ENCODE data around the gene B3GALT5.

Gene B3GALT5

GRCh38 chr21:39628385-39628784 lies 15.6 kb downstream of the B3GALT5 start:
- CTCF ChIA-PET, result no interaction called here
- DNase-seq, result no peak
- H3K9me3 Mint-ChIP-seq, result no peaks in the 10 kb centered on the region
- H3K27ac Mint-ChIP-seq, result no peak overlapping the region
- no peak overlapping the region for H3K4me3 Mint-ChIP-seq
- no peaks in the 10 kb centered on the region for H3K27me3 Mint-ChIP-seq
- no peaks in the 10 kb centered on the region for H3K36me3 Mint-ChIP-seq
- H3K4me1 Mint-ChIP-seq, result no peaks in the 10 kb centered on the region

GRCh38 chr21:39630191-39630591 lies 17.5 kb downstream of the B3GALT5 start:
- Mint-ChIP-seq H3K9me3 (no peaks in the 10 kb centered on the region), H3K27me3 (no peaks in the 10 kb centered on the region), H3K4me1 (no peaks in the 10 kb centered on the region), H3K27ac (no peak overlapping the region), H3K36me3 (no peaks in the 10 kb centered on the region), H3K4me3 (no peak overlapping the region)
- CTCF ChIA-PET, result no interaction called here
- no peak for DNase-seq

GRCh38 chr21:39630827-39631226 lies 18.1 kb downstream of the B3GALT5 start:
- Mint-ChIP-seq H3K4me1 (no peaks in the 10 kb centered on the region), H3K9me3 (no peaks in the 10 kb centered on the region), H3K27me3 (no peaks in the 10 kb centered on the region), H3K4me3 (no peak overlapping the region), H3K27ac (no peak overlapping the region), H3K36me3 (no peaks in the 10 kb centered on the region)
- no peak for DNase-seq
- CTCF ChIA-PET, result no interaction called here

- no peak for DNase-seq
- Mint-ChIP-seq H3K4me1 (no peaks in the 10 kb centered on the region), H3K27me3 (no peaks in the 10 kb centered on the region), H3K36me3 (no peaks in the 10 kb centered on the region), H3K4me3 (no peak overlapping the region), H3K9me3 (no peaks in the 10 kb centered on the region), H3K27ac (no peak overlapping the region)
- CTCF ChIA-PET, result no interaction called here
These were observed 19.3 kb downstream of the B3GALT5 start for GRCh38 chr21:39631842-39632562.

GRCh38 chr21:39632796-39633442 lies 20.2 kb downstream of the B3GALT5 start:
- no peak overlapping the region for H3K4me3 Mint-ChIP-seq
- CTCF ChIA-PET, result no interaction called here
- H3K27me3 Mint-ChIP-seq, result no peaks in the 10 kb centered on the region
- no peaks in the 10 kb centered on the region for H3K4me1 Mint-ChIP-seq
- DNase-seq, result no peak
- H3K27ac Mint-ChIP-seq, result no peak overlapping the region
- H3K9me3 Mint-ChIP-seq, result no peaks in the 10 kb centered on the region
- no peaks in the 10 kb centered on the region for H3K36me3 Mint-ChIP-seq

- Mint-ChIP-seq H3K4me1 (no peaks in the 10 kb centered on the region), H3K36me3 (no peaks in the 10 kb centered on the region), H3K9me3 (no peaks in the 10 kb centered on the region), H3K4me3 (no peak overlapping the region), H3K27me3 (no peaks in the 10 kb centered on the region), H3K27ac (no peak overlapping the region)
- DNase-seq, result no peak
- CTCF ChIA-PET, result no interaction called here
These were observed 21.0 kb downstream of the B3GALT5 start for GRCh38 chr21:39633770-39634181.

- no peaks in the 10 kb centered on the region for H3K36me3 Mint-ChIP-seq
- H3K27me3 Mint-ChIP-seq, result no peaks in the 10 kb centered on the region
- H3K27ac Mint-ChIP-seq, result no peak overlapping the region
- H3K4me3 Mint-ChIP-seq, result no peak overlapping the region
- no peaks in the 10 kb centered on the region for H3K4me1 Mint-ChIP-seq
- CTCF ChIA-PET, result no interaction called here
- no peaks in the 10 kb centered on the region for H3K9me3 Mint-ChIP-seq
- no peak for DNase-seq
These were observed 21.8 kb downstream of the B3GALT5 start for GRCh38 chr21:39634507-39634906.

- CTCF ChIA-PET, result no interaction called here
- Mint-ChIP-seq H3K9me3 (no peaks in the 10 kb centered on the region), H3K36me3 (no peaks in the 10 kb centered on the region)
These were observed 24.6 kb downstream of the B3GALT5 start for GRCh38 chr21:39637197-39637970.

GRCh38 chr21:39637971-39638240 lies 25.2 kb downstream of the B3GALT5 start:
- CTCF ChIA-PET, result no interaction called here
- Mint-ChIP-seq H3K4me1 (no peaks in the 10 kb centered on the region), H3K27ac (no peak overlapping the region), H3K9me3 (no peaks in the 10 kb centered on the region), H3K27me3 (no peaks in the 10 kb centered on the region), H3K4me3 (no peak overlapping the region), H3K36me3 (no peaks in the 10 kb centered on the region)
- no peak for DNase-seq

More at GRCh38 chr21:39637197-39637970, 24.6 kb downstream of the B3GALT5 start:
- Mint-ChIP-seq H3K4me1 (no peaks in the 10 kb centered on the region), H3K27ac (no peak overlapping the region), H3K27me3 (no peaks in the 10 kb centered on the region), H3K4me3 (no peak overlapping the region)
- no peak for DNase-seq

- H3K27me3 Mint-ChIP-seq, result no peaks in the 10 kb centered on the region
- no peak overlapping the region for H3K4me3 Mint-ChIP-seq
- CTCF ChIA-PET, result no interaction called here
- no peak overlapping the region for H3K27ac Mint-ChIP-seq
- H3K4me1 Mint-ChIP-seq, result no peaks in the 10 kb centered on the region
- H3K36me3 Mint-ChIP-seq, result no peaks in the 10 kb centered on the region
- H3K9me3 Mint-ChIP-seq, result no peaks in the 10 kb centered on the region
- no peak for DNase-seq
These were observed 25.5 kb downstream of the B3GALT5 start for GRCh38 chr21:39638281-39638680.

GRCh38 chr21:39640754-39641153 lies 28.0 kb downstream of the B3GALT5 start:
- Mint-ChIP-seq H3K9me3 (no peaks in the 10 kb centered on the region), H3K27ac (no peak overlapping the region), H3K4me1 (no peaks in the 10 kb centered on the region), H3K4me3 (no peak overlapping the region), H3K36me3 (no peaks in the 10 kb centered on the region), H3K27me3 (no peaks in the 10 kb centered on the region)
- no peak for DNase-seq
- CTCF ChIA-PET, result interaction anchor here (1.2 kb wide), 1 partner anchor 28 kb away, joined by 3 read pairs; no protein-coding TSS in a partner anchor

- no peak for DNase-seq
- CTCF ChIA-PET, result no interaction called here
These were observed 29.2 kb downstream of the B3GALT5 start for GRCh38 chr21:39641827-39642450.

GRCh38 chr21:39644062-39644560 lies 31.4 kb downstream of the B3GALT5 start:
- Mint-ChIP-seq H3K36me3 (no peaks in the 10 kb centered on the region), H3K4me3 (no peak overlapping the region), H3K27me3 (no peaks in the 10 kb centered on the region), H3K4me1 (no peaks in the 10 kb centered on the region), H3K9me3 (no peaks in the 10 kb centered on the region), H3K27ac (no peak overlapping the region)
- CTCF ChIA-PET, result no interaction called here
- DNase-seq, result no peak

More at GRCh38 chr21:39641827-39642450, 29.2 kb downstream of the B3GALT5 start:
- H3K27ac Mint-ChIP-seq, result no peak overlapping the region
- H3K4me3 Mint-ChIP-seq, result no peak overlapping the region
- H3K4me1 Mint-ChIP-seq, result no peaks in the 10 kb centered on the region
- no peaks in the 10 kb centered on the region for H3K9me3 Mint-ChIP-seq
- H3K27me3 Mint-ChIP-seq, result no peaks in the 10 kb centered on the region
- H3K36me3 Mint-ChIP-seq, result no peaks in the 10 kb centered on the region

GRCh38 chr21:39645331-39645730 lies 32.6 kb downstream of the B3GALT5 start:
- no peak for DNase-seq
- no peaks in the 10 kb centered on the region for H3K4me1 Mint-ChIP-seq
- CTCF ChIA-PET, result no interaction called here
- H3K4me3 Mint-ChIP-seq, result no peak overlapping the region
- no peaks in the 10 kb centered on the region for H3K9me3 Mint-ChIP-seq
- H3K27ac Mint-ChIP-seq, result no peak overlapping the region
- no peaks in the 10 kb centered on the region for H3K36me3 Mint-ChIP-seq
- H3K27me3 Mint-ChIP-seq, result no peaks in the 10 kb centered on the region
